Spleen (tissue), 11 donors: ENCODE data around the gene PDCD10. TPM values are rescaled to one million over a fixed set of nuclear protein-coding genes. Genes with fewer than 3 reads are reported as not detected.

Experiments used
- DNase-seq: peaks from one replicate; pipeline ENCODE4 v3.0.0-alpha.2; 2020
- H3K27ac ChIP-seq, 8 donors: fragments of 200-600 bp; sonication (generic) in 7 of 8; 1 replicate in 4 of 8; 2 replicates in 4 of 8; pipeline versions ENCODE4 v1.5.0 to v1.8.0; 2016 to 2021; ENCODE audit warnings: inconsistent platforms in 4 of 8, mild to moderate bottlenecking in 4 of 8, moderate library complexity in 1 of 8
- H3K27me3 ChIP-seq, 7 donors: fragments of 200-600 bp; sonication (generic) in 6 of 7; replicated peaks in 1 of 7; 1 replicate in 4 of 7; 2 replicates in 3 of 7; pipeline versions ENCODE4 v1.5.0 to v1.8.0; 2016 to 2021; ENCODE audit warnings: inconsistent platforms in 3 of 7, mild to moderate bottlenecking in 1 of 7
- H3K36me3 ChIP-seq, 6 donors: fragments of 200-600 bp; sonication (generic) in 5 of 6; 1 replicate in 4 of 6; 2 replicates in 2 of 6; pipeline versions ENCODE4 v1.5.0 to v1.8.0; 2016 to 2021; ENCODE audit warnings: inconsistent platforms in 2 of 6
- H3K4me1 ChIP-seq, 6 donors: fragments of 200-600 bp; sonication (generic) in 5 of 6; 1 replicate in 3 of 6; 2 replicates in 3 of 6; pipeline versions ENCODE4 v1.5.0 to v1.8.0; 2016 to 2021; ENCODE audit warnings: inconsistent platforms in 3 of 6
- H3K4me3 ChIP-seq, 8 donors: fragments of 200-600 bp; sonication (generic) in 7 of 8; 1 replicate in 4 of 8; 2 replicates in 4 of 8; pipeline versions ENCODE4 v1.5.0 to v1.8.0; 2016 to 2021; ENCODE audit warnings: inconsistent platforms in 4 of 8, mild to moderate bottlenecking in 4 of 8, moderate library complexity in 2 of 8
- H3K9me3 ChIP-seq, 8 donors: fragments of 200-600 bp; sonication (generic) in 7 of 8; 1 replicate in 4 of 8; 2 replicates in 4 of 8; pipeline versions ENCODE4 v1.5.0 to v1.8.0; 2016 to 2021; ENCODE audit warnings: inconsistent platforms in 4 of 8
- CTCF ChIP-seq, 11 experiments: fragments of 200-600 bp in 7 of 11; fragments of 450-650 bp in 4 of 11; sonication (generic) in 4 of 11; IDR thresholded peaks in 8 of 11; conservative IDR thresholded peaks in 3 of 11; 1 replicate in 7 of 11; 2 replicates in 4 of 11; pipeline versions ENCODE4 v1.4.0 to v1.8.0; 2016 to 2021; ENCODE audit warnings: antibody characterized with exemption in 11 of 11, inconsistent platforms in 4 of 11, mild to moderate bottlenecking in 1 of 11
- POLR2A ChIP-seq, 3 donors: fragments of 450-650 bp; IDR thresholded peaks; one replicate each; pipeline ENCODE4 v1.5.1; 2017; ENCODE audit warnings: antibody characterized with exemption in 3 of 3, mild to moderate bottlenecking in 1 of 3
- POLR2AphosphoS5 ChIP-seq, 3 donors: sonication (generic); formaldehyde crosslinking; IDR thresholded peaks; one replicate each; pipeline ENCODE4 v1.5.1; 2017; ENCODE audit warnings: antibody characterized with exemption in 3 of 3
- WGBS, 5 donors: extraction: QIAGEN DNeasy Blood & Tissue Kit in 3 of 5; methylation state at CpG; one replicate each; pipeline versions ENCODE4 v1.1.5 to v1.1.7; 2013 to 2018; 5-methylcytosine and 5-hydroxymethylcytosine counted together
- intact Hi-C: fragments of 100-400 bp; cut with DNase I; formaldehyde crosslinking; loops from one replicate; pipeline ENCODE4 v1.15.0; 2023; ENCODE audit warnings: low total_unique reads
- polyA plus RNA-seq, 3 donors: library from polyadenylated mRNA; stranded (reverse); fragments of 200-250 nt; gene quantifications; one replicate each; pipeline ENCODE4 v1.2.1, GENCODE V29; 2013
- total RNA-seq, 7 donors: library from RNA; depleted of rRNA in 3 of 7; stranded (reverse); fragments of >200 nt in 3 of 7; fragmentation: NEBNext Ultra II Directional in 4 of 7; extraction: Animal tissue kit (Norgen Biotek cat#: 25700) in 4 of 7; gene quantifications; one replicate each; pipeline versions ENCODE4 v1.1.0 to v1.2.1, GENCODE V29; 2016 to 2021
- donor health status: healthy with polysubstance abuse.
- donor health status: DM: no; HTN: no; CAD: no; lungs with moderate emphysema.
- donor health status: DM: no; HTN: no; CAD: no.
- donor health status: Bipolar disorder and iron deficiency.
- donor health status: healthy.
- donor health status: DM: no; HTN: no; CAD: no.
- donor health status: DM: yes; HTN: yes; CAD: no.

PDCD10 gene
- total and polyA plus RNA-seq, 10 donors = 25.5 to 94.5 (median 51.0) TPM

DNA sequence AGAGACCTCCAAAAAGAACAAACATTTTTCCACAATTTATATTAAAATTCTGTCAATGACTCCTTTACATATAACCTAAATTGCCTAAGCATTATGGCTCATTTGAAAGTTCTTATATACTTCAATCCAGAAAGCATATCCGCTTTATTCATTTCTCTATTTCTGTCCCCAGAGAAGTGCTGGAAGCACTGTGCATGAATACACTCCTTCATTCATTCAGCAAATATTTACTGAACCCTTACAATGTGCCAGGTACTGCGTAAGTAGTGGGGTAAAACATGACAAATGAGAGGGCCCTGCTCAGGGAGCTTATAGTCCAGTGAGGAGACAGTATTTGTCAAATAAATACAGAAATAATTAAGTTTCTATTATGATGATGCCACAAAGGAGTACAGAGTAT lies 3.3 kb downstream of the PDCD10 start:
- no peak overlapping the region for H3K4me3 ChIP-seq
- no peaks in the 10 kb centered on the region for H3K27me3 ChIP-seq
- peaks cover 0 to 9% (median 0%) of the 10 kb centered on the region in 6 donors for H3K36me3 ChIP-seq
- H3K4me1 ChIP-seq = peaks cover 23 to 87% (median 77%) of the 10 kb centered on the region in 6 donors
- TF ChIP-seq CTCF (IDR thresholded peaks at IDR 0.05 in 8 of 11, conservative IDR thresholded peaks at IDR 0.05 in 3 of 11) (no peak), POLR2AphosphoS5 (IDR thresholded peaks at IDR 0.05) (no peak), POLR2A (IDR thresholded peaks at IDR 0.05) (no peak)
- intact Hi-C loops = no loop called here
- WGBS, 5 donors = 95 to 100% (median 96%) methylated on average over 2 of the region's 2 CpGs
- DNase-seq = no peak
- H3K9me3 ChIP-seq = no peaks in the 10 kb centered on the region
- H3K27ac ChIP-seq = no peak overlapping the region

- no peak for DNase-seq
- WGBS, 5 donors = 84 to 98% (median 91%) methylated on average over 2 of the region's 2 CpGs
- Histone ChIP-seq H3K4me1 (peaks cover 25 to 86% (median 74%) of the 10 kb centered on the region in 6 donors), H3K4me3 (no peak overlapping the region), H3K27me3 (no peaks in the 10 kb centered on the region), H3K27ac (no peak overlapping the region), H3K9me3 (no peaks in the 10 kb centered on the region), H3K36me3 (peaks cover 0 to 15% (median 0%) of the 10 kb centered on the region in 6 donors)
- intact Hi-C loops = no loop called here
- no peak for TF ChIP-seq POLR2AphosphoS5 (IDR thresholded peaks at IDR 0.05)
- no peak for TF ChIP-seq CTCF (IDR thresholded peaks at IDR 0.05 in 8 of 11, conservative IDR thresholded peaks at IDR 0.05 in 3 of 11)
- no peak for TF ChIP-seq POLR2A (IDR thresholded peaks at IDR 0.05)
These were observed 5.1 kb downstream of the PDCD10 start for GRCh38 chr3:167729591-167729990.

DNA sequence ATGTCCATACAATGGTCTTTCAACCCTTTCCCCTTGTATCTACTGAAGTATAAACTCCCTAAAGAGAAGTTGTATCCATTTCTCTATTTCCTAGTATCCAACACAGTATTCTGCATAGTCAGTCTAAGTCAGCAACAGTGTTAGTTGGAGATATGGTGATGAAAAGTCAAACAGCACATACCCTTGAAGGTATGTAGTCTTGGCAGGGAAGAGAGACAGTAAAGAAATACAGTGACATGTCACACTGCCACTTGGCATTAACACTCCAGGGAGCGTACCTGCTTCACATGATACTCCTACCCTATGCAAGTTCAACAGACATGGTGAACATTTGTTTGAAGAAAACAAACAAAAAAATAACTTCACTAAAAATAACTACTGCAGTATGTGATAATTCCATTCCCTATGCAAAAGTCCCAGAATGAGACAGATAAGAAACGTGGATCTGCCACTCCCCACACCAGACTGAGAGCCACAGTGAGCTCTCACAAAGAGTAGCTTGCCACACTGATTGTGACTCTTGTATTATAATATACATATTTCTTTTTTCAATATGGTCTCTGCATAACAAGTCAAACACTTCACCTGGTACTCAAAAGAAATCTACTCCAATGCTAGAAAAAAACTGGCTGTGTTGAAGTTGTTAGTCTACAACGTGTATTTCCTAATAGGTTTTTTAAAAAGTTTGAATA lies 5.9 kb downstream of the PDCD10 start:
- no peaks in the 10 kb centered on the region for H3K27me3 ChIP-seq
- H3K9me3 ChIP-seq = no peaks in the 10 kb centered on the region
- no peak overlapping the region for H3K4me3 ChIP-seq
- WGBS, 5 donors = 74 to 85% (median 77%) methylated on average over 3 of the region's 3 CpGs
- intact Hi-C loops = no loop called here
- H3K4me1 ChIP-seq = peaks cover 25 to 90% (median 77%) of the 10 kb centered on the region in 6 donors
- no peak for DNase-seq
- peaks cover 0 to 21% (median 0%) of the 10 kb centered on the region in 6 donors for H3K36me3 ChIP-seq
- TF ChIP-seq CTCF (IDR thresholded peaks at IDR 0.05 in 8 of 11, conservative IDR thresholded peaks at IDR 0.05 in 3 of 11) = no peak
- no peak for TF ChIP-seq POLR2A (IDR thresholded peaks at IDR 0.05)
- TF ChIP-seq POLR2AphosphoS5 (IDR thresholded peaks at IDR 0.05) = no peak
- no peak overlapping the region for H3K27ac ChIP-seq

DNA sequence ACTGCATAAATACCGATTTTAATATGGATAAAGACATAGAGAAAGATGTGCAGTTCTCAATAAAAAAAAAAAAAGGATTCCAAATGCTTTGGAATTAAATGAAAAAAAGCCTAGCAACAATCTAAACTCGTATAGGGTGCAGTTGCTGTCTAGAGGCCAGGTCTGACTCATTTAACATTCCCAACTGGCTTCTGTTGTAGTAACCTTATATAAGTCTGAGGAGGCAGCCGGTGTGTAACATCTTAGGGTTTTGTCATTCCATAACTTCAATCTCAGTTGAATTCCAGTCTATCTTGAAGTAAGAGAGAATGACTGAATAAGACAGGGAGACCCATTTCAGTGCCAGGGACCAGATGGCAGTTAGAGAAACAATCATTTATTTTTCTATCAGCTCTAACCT lies 6.5 kb downstream of the PDCD10 start:
- Histone ChIP-seq H3K4me3 (no peak overlapping the region), H3K4me1 (peaks cover 19 to 90% (median 71%) of the 10 kb centered on the region in 6 donors), H3K27ac (no peak overlapping the region), H3K36me3 (peaks cover 0 to 25% (median 0%) of the 10 kb centered on the region in 6 donors), H3K27me3 (no peaks in the 10 kb centered on the region), H3K9me3 (no peaks in the 10 kb centered on the region)
- intact Hi-C loops = no loop called here
- TF ChIP-seq POLR2A (IDR thresholded peaks at IDR 0.05) (no peak), POLR2AphosphoS5 (IDR thresholded peaks at IDR 0.05) (no peak), CTCF (IDR thresholded peaks at IDR 0.05 in 8 of 11, conservative IDR thresholded peaks at IDR 0.05 in 3 of 11) (no peak)
- whole genome bisulfite sequencing, 5 donors = 73 to 92% (median 83%) methylated on average over 3 of the region's 3 CpGs
- DNase-seq = no peak
